Measurements from ENCODE around the gene FGF1.

FGF1 gene

DNA sequence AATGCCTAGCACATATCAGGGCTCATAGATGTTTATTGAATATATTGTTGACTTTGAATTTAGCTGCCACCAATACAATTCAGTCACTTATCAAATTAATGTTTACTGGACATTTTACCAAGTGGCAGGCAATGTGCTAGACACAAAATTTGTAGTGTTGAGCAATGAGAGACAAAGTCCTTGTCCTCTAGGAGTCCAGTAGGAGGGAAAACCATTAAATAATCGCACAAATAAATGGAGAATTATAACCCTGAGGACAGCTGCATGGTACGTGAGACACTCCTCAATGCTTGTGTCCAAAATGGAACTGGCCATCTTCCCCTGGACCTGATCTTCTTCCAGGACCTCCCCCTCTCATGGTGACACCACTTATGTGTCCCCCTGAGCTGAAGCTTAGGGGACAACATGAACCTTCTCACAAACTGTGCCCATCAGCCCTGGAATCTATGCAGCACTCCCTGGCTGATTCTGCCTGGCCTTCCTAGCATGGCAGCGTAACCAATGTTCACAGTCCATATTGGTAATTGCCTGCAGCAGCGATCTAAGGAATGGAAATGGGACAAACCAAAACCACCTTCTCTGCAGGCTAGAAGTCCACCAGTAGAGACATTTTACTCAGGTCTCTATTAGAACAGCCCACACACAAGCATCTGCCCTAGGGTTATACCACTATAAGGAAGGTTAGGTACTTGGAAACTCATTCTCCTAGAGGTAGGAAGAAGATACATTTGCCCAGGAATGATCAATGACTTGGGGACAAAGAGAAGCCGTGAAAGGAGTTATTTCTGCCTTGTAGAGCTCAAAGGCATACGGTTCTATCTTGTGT lies 75.5 kb downstream of the FGF1 start:
- no peak for DNase-seq (ENCODE audit: low spot score)

- DNase-seq (ENCODE audit: low spot score): no peak
These were observed 76.7 kb downstream of the FGF1 start for GRCh38 chr5:142609142-142609541.

GRCh38 chr5:142608081-142608480 lies 77.8 kb downstream of the FGF1 start:
- no peak for DNase-seq (ENCODE audit: low spot score)

DNA sequence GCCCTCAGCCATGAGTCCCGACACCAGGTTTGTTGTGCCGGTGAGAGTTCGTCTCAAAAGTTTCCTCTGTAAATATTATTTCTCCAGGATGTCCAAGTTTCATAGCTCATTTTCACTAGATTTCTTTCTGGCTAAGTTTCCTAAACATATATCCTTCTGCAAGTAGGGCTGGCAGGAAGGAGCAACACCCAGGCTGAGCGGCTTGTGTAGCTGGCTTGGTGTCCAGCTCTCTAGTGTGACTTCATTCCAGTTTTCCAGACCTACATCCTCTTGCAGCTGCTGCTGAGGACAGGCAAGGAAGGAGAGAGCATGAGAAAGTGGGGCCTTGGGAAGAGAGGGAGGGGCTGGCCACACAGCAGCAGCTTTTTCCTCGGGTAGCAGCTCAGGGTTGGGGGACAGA lies 80.3 kb downstream of the FGF1 start:
- DNase-seq (ENCODE audit: low spot score): no peak

DNA sequence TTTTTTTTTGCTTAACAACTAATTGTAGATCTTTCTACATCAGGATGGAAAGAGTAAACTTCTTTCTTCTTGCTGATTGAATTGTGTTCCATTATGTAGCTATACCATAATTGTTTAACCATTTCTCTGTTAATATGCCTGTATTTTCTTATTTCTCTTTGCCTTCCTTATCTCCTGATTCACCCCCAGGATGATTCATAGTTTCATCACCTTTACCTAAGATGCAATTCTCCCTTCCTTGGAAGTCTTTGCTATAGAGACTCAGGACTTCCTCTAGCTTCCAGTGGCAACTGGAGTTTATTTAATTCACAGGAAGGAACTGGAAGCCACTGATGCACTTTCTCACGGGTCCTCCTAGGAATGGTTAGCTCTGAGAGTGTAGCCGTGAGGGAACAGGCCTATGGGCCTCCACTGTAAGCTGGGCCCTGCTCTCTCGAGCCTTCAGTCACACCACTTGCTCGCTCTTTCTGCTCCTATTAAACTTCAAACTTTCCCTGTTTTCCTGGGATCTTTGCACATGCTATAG lies 83.1 kb downstream of the FGF1 start:
- no peak for DNase-seq (ENCODE audit: low spot score)

GRCh38 chr5:142601432-142601831 lies 84.5 kb downstream of the FGF1 start:
- DNase-seq (ENCODE audit: low spot score): no peak

DNA sequence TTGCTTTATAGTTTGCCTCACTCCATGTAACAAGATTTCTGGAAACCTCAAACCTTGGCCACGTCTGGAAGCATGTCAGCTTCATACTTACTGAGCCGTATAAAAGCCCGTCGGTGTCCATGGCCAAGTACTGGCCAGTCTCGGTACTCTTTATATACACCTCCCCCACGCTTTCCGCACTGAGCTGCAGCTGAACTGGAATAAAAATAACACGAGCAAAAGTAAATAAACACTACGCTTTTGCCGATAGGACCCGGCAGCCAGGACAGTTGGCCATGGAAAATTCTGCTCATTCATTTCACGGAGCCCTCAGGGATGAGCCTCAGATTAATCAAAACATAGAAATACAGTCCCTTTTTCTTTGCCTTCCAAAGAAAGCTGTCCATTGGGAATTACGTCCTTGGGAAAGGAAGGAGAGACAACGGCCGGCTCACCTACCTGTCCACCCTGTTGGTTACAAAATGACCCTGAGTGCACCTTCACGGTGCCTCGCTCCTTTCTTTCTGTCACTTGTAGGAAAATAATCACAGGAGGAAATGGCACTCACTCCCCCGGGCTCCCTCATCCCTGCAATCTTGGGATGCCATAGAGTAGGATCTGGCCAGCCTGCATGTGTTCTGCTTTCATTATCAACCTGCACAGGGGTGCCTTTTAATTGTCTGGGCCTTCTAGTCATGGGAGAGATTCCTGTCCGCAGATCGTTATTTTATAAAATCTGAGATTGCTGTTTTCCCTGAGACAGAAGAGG lies 85.1 kb downstream of the FGF1 start:
- DNase-seq (ENCODE audit: low spot score): peak; percentile 29

DNA sequence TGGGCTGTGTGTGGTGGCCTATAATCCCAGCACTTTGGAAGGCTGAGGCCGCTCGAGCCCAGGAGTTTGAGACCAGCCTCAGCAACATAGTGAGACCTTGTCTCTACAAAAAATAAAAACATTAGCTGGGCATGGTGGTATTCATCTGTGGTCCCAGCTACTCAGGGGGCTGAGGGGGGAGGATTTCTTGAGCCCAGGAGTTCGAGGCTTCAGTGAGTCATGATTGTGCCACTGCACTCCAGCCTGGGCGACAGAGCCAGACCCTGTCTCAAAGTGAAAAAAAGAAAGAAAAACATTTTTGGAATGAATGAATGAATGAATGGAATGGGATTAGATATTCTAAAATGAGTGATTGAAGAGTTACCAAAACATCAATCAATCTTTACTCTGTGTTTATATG lies 85.8 kb downstream of the FGF1 start:
- DNase-seq (ENCODE audit: low spot score): no peak

DNA sequence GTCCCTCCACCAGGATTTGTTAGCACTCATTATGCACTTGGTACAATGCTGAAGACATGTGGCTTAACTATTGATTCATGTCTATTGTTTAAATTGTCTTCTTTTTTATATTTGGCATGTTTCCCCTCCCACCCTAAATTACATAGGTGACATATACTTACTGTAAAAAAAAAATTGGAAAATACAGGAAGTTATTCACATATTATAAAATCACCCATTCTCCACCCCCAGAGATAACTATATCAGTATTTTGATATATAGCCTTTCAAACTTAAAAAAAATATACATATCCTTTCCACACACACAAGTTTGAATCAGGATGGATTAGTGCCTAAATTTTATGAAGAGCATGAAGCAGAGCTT lies 87.6 kb downstream of the FGF1 start:
- no peak for DNase-seq (ENCODE audit: low spot score)

DNA sequence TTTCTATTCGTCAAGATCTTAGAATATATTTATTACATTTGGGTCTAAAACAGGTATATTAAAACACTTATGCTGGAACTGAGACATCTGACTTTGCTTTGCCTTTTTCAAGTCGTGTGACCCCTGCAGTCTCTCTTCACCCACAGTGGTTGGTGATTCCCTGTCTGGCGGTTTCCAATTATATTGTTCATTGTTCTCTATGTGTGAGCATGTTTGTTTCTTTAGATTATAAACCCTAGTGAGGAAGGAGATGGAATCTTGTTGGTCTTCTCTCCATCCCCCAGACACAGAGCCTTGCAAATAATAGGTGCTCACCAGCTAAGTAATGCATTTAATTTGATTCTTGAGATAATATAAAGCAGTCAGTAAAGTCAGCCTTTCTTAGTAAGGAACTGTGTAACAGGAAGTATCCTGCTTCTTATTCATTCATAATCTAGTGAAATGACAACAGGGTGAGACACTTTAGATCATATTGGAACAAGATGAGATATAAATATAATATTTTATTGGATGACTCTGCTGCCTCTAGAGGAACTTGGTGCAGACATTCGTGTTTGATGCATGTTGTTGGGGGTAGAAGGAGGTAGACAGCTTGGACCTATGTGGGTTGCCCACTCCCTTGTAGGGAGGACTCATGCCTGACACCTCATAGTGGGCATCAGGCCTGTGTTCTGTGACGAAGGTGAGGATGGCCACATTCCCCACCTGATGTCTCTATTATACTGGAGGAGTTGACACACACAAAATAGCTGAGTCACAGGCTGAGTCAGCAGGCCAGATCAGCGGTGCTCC lies 88.1 kb downstream of the FGF1 start:
- DNase-seq (ENCODE audit: low spot score): peak; percentile 71

- no peak for DNase-seq (ENCODE audit: low spot score)
These were observed 88.9 kb downstream of the FGF1 start for GRCh38 chr5:142597025-142597424.

DNA sequence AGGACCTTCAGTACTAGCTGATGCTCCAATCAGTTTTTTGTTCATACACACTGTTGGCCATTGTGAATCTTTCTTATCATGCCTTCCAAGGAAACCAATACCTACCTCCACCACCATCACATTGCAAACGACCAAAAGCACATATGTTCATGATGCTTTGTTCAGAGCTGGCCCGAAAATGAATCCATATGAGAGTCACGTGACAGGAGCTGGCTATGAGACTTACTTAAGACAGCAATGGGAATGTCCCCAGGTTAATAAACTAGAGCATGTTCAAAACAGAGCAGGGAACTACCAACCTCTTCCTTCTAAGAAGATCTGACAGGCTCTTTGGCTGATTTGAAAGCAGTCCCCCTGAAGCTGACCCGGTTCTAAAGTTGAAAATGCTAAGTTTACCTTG lies 93.5 kb downstream of the FGF1 start:
- DNase-seq (ENCODE audit: low spot score): no peak

DNA sequence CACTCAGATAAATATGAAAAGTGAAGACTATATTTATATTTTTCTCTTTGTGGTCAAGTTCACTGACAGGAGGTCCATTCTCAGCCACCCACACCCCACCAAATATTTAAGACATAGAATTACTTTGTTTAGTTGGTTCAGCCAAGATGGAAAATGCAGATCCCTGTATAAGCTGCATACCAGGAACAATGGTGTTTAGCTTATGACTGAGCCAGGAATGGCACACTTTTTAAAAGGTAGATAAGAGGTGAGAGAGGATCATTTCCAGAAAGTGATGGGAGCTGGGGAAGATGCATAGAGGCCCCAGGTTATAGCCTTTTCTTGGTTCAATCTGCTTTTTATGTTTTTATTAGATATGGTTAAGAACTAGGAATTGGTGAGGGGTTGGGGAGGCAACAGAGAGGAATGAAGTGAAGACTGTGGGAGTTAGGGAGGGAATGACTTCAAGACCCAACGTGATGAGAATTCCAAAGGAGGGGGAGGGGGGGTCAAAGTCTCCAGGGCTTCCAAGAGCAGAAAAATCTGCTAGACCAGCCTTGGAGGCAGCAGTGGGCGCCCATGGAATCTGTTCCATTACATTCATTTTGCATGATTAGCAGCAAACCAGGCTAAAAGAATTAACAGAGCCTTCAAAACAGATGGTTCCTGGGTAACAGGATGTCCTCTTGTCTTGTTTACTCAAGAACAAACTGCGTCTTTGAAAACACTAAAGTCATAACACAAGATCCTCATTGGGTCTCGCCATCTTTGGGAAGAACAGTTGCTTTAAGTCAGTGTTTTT lies 95.2 kb downstream of the FGF1 start:
- no peak for DNase-seq (ENCODE audit: low spot score)

DNA sequence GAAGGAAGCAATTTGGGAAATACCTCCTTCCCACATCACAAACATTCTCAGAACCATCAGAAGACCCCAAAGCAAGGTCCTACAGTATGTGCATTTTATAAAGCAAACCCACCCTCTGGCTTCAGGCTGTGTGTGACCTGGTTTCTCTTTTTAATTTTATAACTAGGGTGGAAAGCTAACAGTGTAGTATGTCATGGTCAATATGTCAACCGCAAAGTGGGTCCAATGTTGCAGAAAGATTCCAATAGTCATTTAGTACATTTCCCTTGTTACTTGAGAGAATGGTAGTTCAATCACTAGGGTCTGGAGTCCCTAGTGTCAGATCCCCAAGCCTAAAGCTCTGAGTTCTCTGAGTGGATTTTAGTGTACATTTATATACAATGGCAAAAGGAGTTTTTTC lies 96.2 kb downstream of the FGF1 start:
- no peak for DNase-seq (ENCODE audit: low spot score)

DNA sequence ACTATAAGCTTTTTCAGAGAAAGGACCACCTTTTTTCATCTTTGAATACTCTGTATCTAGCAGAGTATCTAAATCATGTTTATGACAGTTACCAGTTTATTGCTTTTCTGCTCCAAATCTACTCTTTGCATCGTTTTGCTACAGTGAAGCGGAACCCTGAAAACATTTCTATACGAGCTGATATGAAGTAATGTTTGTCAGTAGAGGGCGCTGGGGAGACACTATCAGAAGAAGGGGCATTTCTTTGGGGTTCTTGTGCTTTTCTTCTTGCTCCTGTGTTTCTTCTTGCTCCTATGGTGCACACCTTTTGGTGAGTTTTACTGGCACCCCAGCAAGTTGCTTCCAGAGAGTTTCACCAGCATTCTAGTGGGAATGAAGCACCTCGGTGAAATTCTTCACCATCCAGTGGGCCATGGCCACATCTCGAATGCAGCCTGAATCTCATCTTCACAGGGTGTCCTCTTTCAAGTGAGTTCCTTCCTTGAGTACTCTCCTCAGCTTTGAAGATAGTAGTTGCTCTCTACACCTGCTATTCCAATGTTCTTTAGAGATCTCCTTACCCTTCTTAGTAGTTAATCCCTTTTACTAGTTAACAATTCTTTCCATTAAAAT lies 98.4 kb downstream of the FGF1 start:
- peak; percentile 31 for DNase-seq (ENCODE audit: low spot score)

DNA sequence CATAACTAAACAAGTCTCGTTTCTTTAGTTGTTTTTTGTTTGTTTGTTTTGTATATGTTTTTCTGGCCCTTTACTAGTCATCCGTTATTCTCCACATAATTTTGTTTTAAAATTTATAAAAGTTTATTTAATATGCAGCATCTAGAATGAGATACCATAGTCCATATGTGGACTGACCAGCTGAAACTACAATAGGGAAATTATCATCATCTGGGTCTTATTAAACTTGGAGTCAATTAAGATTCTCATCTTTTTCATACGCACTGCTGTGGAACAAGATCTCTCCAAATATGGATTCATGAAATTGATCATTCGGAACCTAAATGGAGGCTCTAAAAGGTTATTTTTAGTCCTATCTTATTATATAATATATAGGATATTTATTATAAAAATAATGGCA lies 99.3 kb downstream of the FGF1 start:
- no peak for DNase-seq (ENCODE audit: low spot score)

- DNase-seq (ENCODE audit: low spot score): no peak
These were observed 100.4 kb downstream of the FGF1 start for GRCh38 chr5:142585451-142585850.

- DNase-seq (ENCODE audit: low spot score): peak; percentile 30
These were observed 101.0 kb downstream of the FGF1 start for GRCh38 chr5:142584891-142585290.

- DNase-seq (ENCODE audit: low spot score): no peak
These were observed 107.6 kb downstream of the FGF1 start for GRCh38 chr5:142578161-142578830.

DNA sequence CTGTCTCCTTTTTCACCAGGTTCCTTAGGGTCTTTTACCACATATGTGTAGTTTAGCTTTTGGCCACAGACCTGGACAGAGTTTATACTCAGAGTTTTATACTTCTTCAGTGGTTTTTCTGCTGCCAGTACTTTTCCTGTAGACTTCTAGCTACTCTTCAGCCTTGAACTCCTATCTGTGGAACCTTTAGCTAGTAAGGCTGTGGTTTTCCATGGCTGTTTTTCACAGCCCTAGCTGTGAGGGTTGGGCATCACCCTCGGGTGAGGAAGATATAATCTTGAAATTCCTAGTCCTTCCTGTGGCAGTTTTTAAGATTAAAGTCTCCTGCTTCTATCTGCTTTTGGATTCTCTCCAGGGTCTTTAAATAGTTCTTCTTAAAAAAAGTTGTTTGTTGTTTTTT lies 109.1 kb downstream of the FGF1 start:
- DNase-seq (ENCODE audit: low spot score): no peak

GRCh38 chr5:142576303-142576702 lies 109.6 kb downstream of the FGF1 start:
- DNase-seq (ENCODE audit: low spot score): no peak
